Heart right ventricle (tissue), 16 donors: ENCODE results near the gene RAB24. TPM values are rescaled to one million over a fixed set of nuclear protein-coding genes. Genes with fewer than 3 reads are reported as not detected.
A peak's percentile ranks its signal among the peaks of the same experiment; 100 is the strongest.
"Not testable (repeated sequence)": the region's sequence is repeated elsewhere in the genome, so short reads cannot be mapped to it uniquely, and the experiment has no call there.

Experiments
- ATAC-seq, 8 donors: fragments of 200-7000 bp; cut with Tn5 transposase; one replicate each; pipeline ENCODE4 v1.9.1; 2020; ENCODE audit warnings: mild to moderate bottlenecking in 8 of 8, moderate library complexity in 8 of 8, moderate number of reproducible peaks in 1 of 8
- DNase-seq, 2 donors: peaks; one replicate each; pipeline ENCODE4 v3.0.0-alpha.2; 2020
- H3K27ac ChIP-seq, 10 donors: fragments of 200-600 bp; sonication (generic) in 2 of 10; one replicate each; pipeline versions ENCODE4 v1.5.0 to v1.8.0; 2020 to 2022; ENCODE audit warnings: mild to moderate bottlenecking in 3 of 10
- H3K27me3 ChIP-seq, 7 donors: fragments of 200-600 bp; one replicate each; pipeline ENCODE4 v1.8.0; 2021 to 2022; ENCODE audit warnings: mild to moderate bottlenecking in 2 of 7
- H3K36me3 ChIP-seq, 9 donors: fragments of 200-600 bp; sonication (generic) in 1 of 9; one replicate each; pipeline versions ENCODE4 v1.5.0 to v1.8.0; 2020 to 2022; ENCODE audit warnings: mild to moderate bottlenecking in 2 of 9
- H3K4me1 ChIP-seq, 9 donors: fragments of 200-600 bp; sonication (generic) in 1 of 9; one replicate each; pipeline versions ENCODE4 v1.5.0 to v1.8.0; 2020 to 2022; ENCODE audit warnings: mild to moderate bottlenecking in 4 of 9
- H3K4me3 ChIP-seq, 10 donors: fragments of 200-600 bp; sonication (generic) in 2 of 10; one replicate each; pipeline versions ENCODE4 v1.5.0 to v1.8.0; 2020 to 2022; ENCODE audit warnings: mild to moderate bottlenecking in 7 of 10, moderate library complexity in 2 of 10
- H3K9me3 ChIP-seq, 11 donors: fragments of 200-600 bp in 10 of 11; sonication (generic) in 2 of 11; one replicate each; pipeline versions ENCODE4 v1.5.0 to v1.8.0; 2013 to 2022; ENCODE audit warnings: mild to moderate bottlenecking in 2 of 11, control low read depth in 1 of 11, moderate library complexity in 1 of 11
- CTCF ChIP-seq, 9 donors: fragments of 200-600 bp; sonication (generic) in 2 of 9; IDR thresholded peaks; one replicate each; pipeline versions ENCODE4 v1.5.0 to v1.8.0; 2021 to 2022; ENCODE audit warnings: antibody characterized with exemption in 9 of 9, mild to moderate bottlenecking in 5 of 9, moderate library complexity in 1 of 9
- WGBS, 2 donors: extraction: QIAGEN DNeasy Blood & Tissue Kit; methylation state at CpG; one replicate each; pipeline ENCODE4 v1.1.7; 2013; ENCODE audit warnings: inconsistent platforms in 1 of 2; 5-methylcytosine and 5-hydroxymethylcytosine counted together
- intact Hi-C, 10 donors: fragments of 100-400 bp; cut with DNase I; formaldehyde crosslinking; loops; one replicate each; pipeline versions ENCODE4 v1.11.1 to v1.14.2; 2022
- polyA plus RNA-seq, 2 donors: library from polyadenylated mRNA; stranded (reverse); fragments of 200-250 nt; gene quantifications; one replicate each; pipeline ENCODE4 v1.2.3, GENCODE V29; 2013
- total RNA-seq, 10 donors: library from RNA; stranded (reverse); fragmentation: NEBNext Ultra II Directional in 3 of 10; extraction: Animal tissue kit (Norgen Biotek cat#: 25700) in 3 of 10; gene quantifications; one replicate each; pipeline versions ENCODE4 v1.2.1 to v1.2.4, GENCODE V29; 2021 to 2023
- donor health status: Arrhythmogenic right ventricular cardiomyopathy.
- donor health status: ischemic (EF 13 %, LVEDD 7.1; RV severe dilation, severe dysfunction).
- donor health status: healthy with polysubstance abuse.
- donor health status: DM: no; HTN: yes; CAD: no.
- donor health status: DM: no; HTN: no; CAD: no.
- donor health status: ischemic (EF 25% LVEDD 6.9; RV normal size, moderate dysfunction).
- donor health status: ischemic (EF 25% LVEDD 5.7; RV mildly dilated, moderate dysfunction).
- donor health status: healthy.
- donor health status: DM: yes; HTN: yes; CAD: no.
- donor health status: Ischemic cardiomyopathy.
- donor health status: ischemic (EF 35%, LVEDD 5.7; RV mildly dilated, moderate dysfunction).
- donor health status: nonischemic (EF 11% LVEDD 7.7; RV severe dilation, severe dysfunction).
- donor health status: DM: yes; HTN: yes; CAD: no.
- donor health status: PGD.
- donor health status: ischemic (EF 29% LVEDD 5.4; RV normal size, mild dysfunction).
- donor health status: nonischemic (EF 23%, LVEDD 6.1; RV moderate dilation, normal function).

RAB24 gene
- total and polyA plus RNA-seq, 12 donors, result 14.7 to 39.4 (median 19.7) TPM

- WGBS, 2 donors, result 76 to 84% methylated on average over 15 of the region's 15 CpGs
- Histone ChIP-seq H3K36me3 (peaks cover 0 to 37% (median 7%) of the 10 kb centered on the region in 9 donors), H3K4me1 (peaks cover 19 to 91% (median 45%) of the 10 kb centered on the region in 9 donors), H3K27ac (peak overlapping the region in 4 of 10 donors; percentile 22 to 97 (median 58)), H3K4me3 (peak overlapping the region in 2 of 10 donors; percentile 18 to 96), H3K9me3 (no peaks in the 10 kb centered on the region), H3K27me3 (no peaks in the 10 kb centered on the region)
- ATAC-seq (peak in 2 of 8 donors; percentile 0 to 2), DNase-seq (no peak)
- TF ChIP-seq CTCF (IDR thresholded peaks at IDR 0.05), result peak in 3 of 9 donors; percentile 9 to 44 (median 16)
- intact Hi-C loops, result loop anchor here in 4 of 10 donors (10.0 kb wide), 1 partner anchor 192 kb away; no protein-coding TSS in a partner anchor
Observed at GRCh38 chr5:177306674-177307543, 3.4 kb upstream of the RAB24 start.

- peak overlapping the region in 2 of 10 donors; percentile 63 to 97 for H3K27ac ChIP-seq
- 87 to 89% methylated on average over 11 of the region's 11 CpGs for WGBS, 2 donors
- ATAC-seq, H3K9me3 ChIP-seq, H3K27me3 ChIP-seq, DNase-seq: not testable (repeated sequence)
- peaks cover 15 to 91% (median 45%) of the 10 kb centered on the region in 9 donors for H3K4me1 ChIP-seq
- H3K4me3 ChIP-seq, result peak overlapping the region in 1 of 10 donors; percentile 96
- intact Hi-C loops, result loop anchor here in 4 of 10 donors (10.0 kb wide), 1 partner anchor 191 kb away; no protein-coding TSS in a partner anchor
- H3K36me3 ChIP-seq, result peaks cover 0 to 44% (median 7%) of the 10 kb centered on the region in 9 donors
Observed at GRCh38 chr5:177306103-177306640, 2.7 kb upstream of the RAB24 start.

GRCh38 chr5:177304392-177305119 lies 1.0 kb upstream of the RAB24 start:
- WGBS, 2 donors, result 33 to 39% methylated on average over 16 to 19 of the region's 19 CpGs
- ATAC-seq, result no peak
- TF ChIP-seq CTCF (IDR thresholded peaks at IDR 0.05), result no peak

GRCh38 chr5:177303925-177304391 lies 439 bp upstream of the RAB24 start:
- ATAC-seq (no peak), DNase-seq (no peak)
- Histone ChIP-seq H3K36me3 (peaks cover 0 to 47% (median 7%) of the 10 kb centered on the region in 9 donors), H3K27me3 (no peaks in the 10 kb centered on the region), H3K4me3 (peak overlapping the region; percentile 67 to 100 (median 94)), H3K9me3 (no peaks in the 10 kb centered on the region), H3K27ac (peak overlapping the region; percentile 72 to 97 (median 89)), H3K4me1 (peaks cover 20 to 91% (median 52%) of the 10 kb centered on the region in 9 donors)
- WGBS, 2 donors, result 1 to 2% methylated on average over 25 of the region's 25 CpGs
- intact Hi-C loops, result loop anchor here in 6 of 10 donors (5.0 to 10.0 kb wide), 3 partner anchors 187 to 192 kb away; no protein-coding TSS in a partner anchor
- TF ChIP-seq CTCF (IDR thresholded peaks at IDR 0.05), result no peak

More at GRCh38 chr5:177304392-177305119, 1.0 kb upstream of the RAB24 start:
- intact Hi-C loops, result loop anchor here in 6 of 10 donors (5.0 to 10.0 kb wide), 3 partner anchors 187 to 192 kb away; no protein-coding TSS in a partner anchor
- peaks cover 20 to 91% (median 50%) of the 10 kb centered on the region in 9 donors for H3K4me1 ChIP-seq
- no peak for DNase-seq
- no peaks in the 10 kb centered on the region for H3K27me3 ChIP-seq
- H3K27ac ChIP-seq, result peak overlapping the region in 9 of 10 donors; percentile 72 to 97 (median 90)
- peaks cover 0 to 46% (median 7%) of the 10 kb centered on the region in 9 donors for H3K36me3 ChIP-seq
- no peaks in the 10 kb centered on the region for H3K9me3 ChIP-seq
- peak overlapping the region; percentile 67 to 100 (median 94) for H3K4me3 ChIP-seq
